ENCODE data around the gene FOXE3. TPM values are rescaled to one million over a fixed set of nuclear protein-coding genes. Genes with fewer than 3 reads are reported as not detected.

The FOXE3 gene
- total RNA-seq, 1 experiment from 2014 or later = 0.28 TPM

GRCh38 chr1:47465605-47466004 lies 49.5 kb downstream of the FOXE3 start:
- ChIA-PET CTCF (no interaction called here), POLR2A (ENCODE audit: unreplicated experiment) (no interaction called here)
- intact Hi-C loops (cut with micrococcal nuclease; ENCODE audit: unreplicated experiment) = no loop called here
- H3K9me3 ChIP-seq (ENCODE audit: insufficient read depth, low read depth) = no peaks in the 10 kb centered on the region
- H3K27me3 ChIP-seq (ENCODE audit: insufficient read depth, low read depth) = peaks cover 21% of the 10 kb centered on the region
- no peaks in the 10 kb centered on the region for H3K36me3 ChIP-seq (ENCODE audit: low read depth)
- no peaks in the 10 kb centered on the region for H3F3A ChIP-seq (ENCODE audit: insufficient read depth, low read depth)
- TF ChIP-seq CTCF (conservative IDR thresholded peaks at IDR 0.05) (no peak), EZH2 (IDR thresholded peaks at IDR 0.05; ENCODE audit: low read depth) (no peak)
- BruUV-seq (replicated peaks) = no TSS peak
- no peaks in the 10 kb centered on the region for H4K20me1 ChIP-seq (ENCODE audit: insufficient read depth)
- no peak overlapping the region for H3K27ac ChIP-seq
- H3K9me2 ChIP-seq (ENCODE audit: insufficient read depth) = no peaks in the 10 kb centered on the region
- no peaks in the 10 kb centered on the region for H3K79me2 ChIP-seq (ENCODE audit: low read depth)
- DNase-seq = no peak
- H3K4me1 ChIP-seq (replicated peaks; ENCODE audit: insufficient read depth) = no peaks in the 10 kb centered on the region
- H3K4me3 ChIP-seq = no peak overlapping the region
- H3K4me2 ChIP-seq = no peak overlapping the region
- no peak overlapping the region for H2AFZ ChIP-seq

Other genes with a start within 250 kb of the FOXE3 start
- 6.2 and 8.5 TPM in 2 replicates for gene PDZK1IP1, start 226.2 kb upstream of the FOXE3 start, total RNA-seq (2021)
- gene TAL1, start 184.1 kb upstream of the FOXE3 start, total RNA-seq (2021) = not detected in 2 replicates
- 35.8 and 37.0 TPM in 2 replicates for gene STIL, start 102.1 kb upstream of the FOXE3 start, total RNA-seq (2021)
- 119 and 122 TPM in 2 replicates for gene CMPK1, start 82.5 kb upstream of the FOXE3 start, total RNA-seq (2021)
- 0.35 and 0.48 TPM in 2 replicates for gene FOXD2, start 21.8 kb downstream of the FOXE3 start, total RNA-seq (2021)

Data from PC-9 (cell line).